Activated gamma-delta T cell treated with Interleukin-2 at 50 U/mL for 16 hours (primary cell): ENCODE measurements around the gene GLTP.
A peak's percentile ranks its signal among the peaks of the same experiment; 100 is the strongest.
"Not testable (repeated sequence)": the region's sequence is repeated elsewhere in the genome, so short reads cannot be mapped to it uniquely, and the experiment has no call there.

Experiments
- DNase-seq: peaks from one replicate; pipeline ENCODE4 v3.0.0-alpha.2; 2020

GLTP gene

GRCh38 chr12:109876406-109876805 is 3.9 kb downstream of the GLTP start:
- DNase-seq, result no peak

DNA sequence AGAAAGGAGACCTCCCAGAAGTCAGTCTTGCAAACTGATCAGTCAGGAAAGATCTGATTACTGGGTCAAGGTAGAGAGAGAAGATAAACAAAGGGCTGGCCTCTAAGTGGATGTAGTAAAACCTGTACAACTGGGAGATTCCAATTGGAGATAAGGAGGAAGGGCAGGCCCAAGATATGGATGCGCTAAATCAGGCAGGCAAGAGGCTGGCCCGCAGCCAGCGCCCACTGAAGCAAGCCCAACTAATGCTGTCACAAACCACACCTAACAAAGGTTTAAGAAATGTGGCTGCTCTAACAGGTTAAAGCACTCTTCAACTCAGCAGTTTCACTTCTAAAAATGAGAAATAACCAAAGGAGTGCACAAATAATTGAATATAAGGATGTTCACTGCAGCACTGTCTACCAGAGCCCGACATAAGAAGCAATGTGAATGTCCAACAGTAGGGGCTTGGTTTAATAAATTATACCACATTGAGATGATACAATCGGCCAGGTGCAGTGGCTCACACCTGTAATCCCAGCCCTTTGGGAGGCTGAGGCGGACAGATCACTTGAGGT is 4.7 kb downstream of the GLTP start:
- no peak for DNase-seq

- DNase-seq, result no peak
Measured at GRCh38 chr12:109873653-109874052, 6.7 kb downstream of the GLTP start.

GRCh38 chr12:109871668-109872314 is 8.6 kb downstream of the GLTP start:
- DNase-seq, result no peak

DNA sequence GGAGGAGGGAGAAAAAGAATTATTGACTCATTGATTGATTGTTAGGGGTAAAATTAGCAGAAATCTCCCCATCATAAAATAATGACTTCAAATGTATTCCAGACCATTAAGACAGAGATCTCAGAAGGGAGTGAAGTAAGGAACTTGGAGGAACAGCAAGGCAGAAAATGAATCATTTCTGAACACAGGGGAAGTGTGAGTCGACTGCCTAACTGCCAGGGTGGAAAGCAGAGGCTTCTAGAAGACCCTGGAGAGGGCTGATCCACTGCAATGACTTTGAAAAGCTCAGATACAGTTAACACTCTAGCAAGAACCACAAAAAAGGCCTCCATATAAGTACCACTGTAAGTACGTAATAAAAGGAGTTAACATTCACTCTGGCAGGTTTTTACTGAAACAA is 9.7 kb downstream of the GLTP start:
- no peak for DNase-seq

DNA sequence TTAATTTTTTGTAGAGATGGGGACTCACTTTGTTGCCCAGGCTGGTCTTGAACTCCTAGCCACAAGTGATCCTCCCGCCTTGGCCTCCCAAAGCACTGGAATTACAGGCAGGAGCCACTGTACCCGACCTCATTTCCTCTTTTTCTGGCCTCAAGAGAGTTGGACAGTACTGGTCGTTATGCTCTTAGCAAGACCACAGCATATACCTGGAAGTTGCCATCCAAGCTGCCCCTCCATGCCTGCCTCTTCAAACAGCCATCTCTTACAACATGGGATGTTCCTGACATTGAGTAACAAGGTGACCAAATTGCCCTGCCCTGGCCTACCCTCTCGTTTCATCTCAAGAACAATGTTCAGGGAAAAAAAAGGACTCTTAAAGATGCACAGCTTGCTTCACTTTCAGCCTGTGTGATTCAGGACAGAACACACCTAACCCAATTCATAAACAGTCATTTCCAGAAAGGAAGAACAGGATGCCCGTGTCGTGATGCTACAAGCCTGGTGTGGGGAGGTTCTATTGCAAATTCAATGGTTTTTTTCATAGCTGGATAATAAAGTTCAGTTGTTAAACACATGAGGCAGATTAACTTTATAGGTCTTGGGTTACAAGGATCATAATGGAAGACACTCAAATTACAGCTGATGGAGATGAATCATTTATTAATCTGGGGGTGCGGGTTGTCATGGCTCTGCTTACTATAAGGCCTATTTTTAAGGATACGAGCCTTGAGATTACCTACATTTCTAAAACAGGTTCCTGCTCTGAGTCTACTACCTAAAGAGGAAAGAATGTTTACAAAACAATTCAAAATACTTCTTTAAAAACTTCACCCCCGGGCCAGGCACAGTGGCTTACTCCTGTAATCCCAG is 11.9 kb downstream of the GLTP start:
- no peak for DNase-seq

- no peak for DNase-seq
Measured at GRCh38 chr12:109864916-109865315, 15.4 kb downstream of the GLTP start.

DNA sequence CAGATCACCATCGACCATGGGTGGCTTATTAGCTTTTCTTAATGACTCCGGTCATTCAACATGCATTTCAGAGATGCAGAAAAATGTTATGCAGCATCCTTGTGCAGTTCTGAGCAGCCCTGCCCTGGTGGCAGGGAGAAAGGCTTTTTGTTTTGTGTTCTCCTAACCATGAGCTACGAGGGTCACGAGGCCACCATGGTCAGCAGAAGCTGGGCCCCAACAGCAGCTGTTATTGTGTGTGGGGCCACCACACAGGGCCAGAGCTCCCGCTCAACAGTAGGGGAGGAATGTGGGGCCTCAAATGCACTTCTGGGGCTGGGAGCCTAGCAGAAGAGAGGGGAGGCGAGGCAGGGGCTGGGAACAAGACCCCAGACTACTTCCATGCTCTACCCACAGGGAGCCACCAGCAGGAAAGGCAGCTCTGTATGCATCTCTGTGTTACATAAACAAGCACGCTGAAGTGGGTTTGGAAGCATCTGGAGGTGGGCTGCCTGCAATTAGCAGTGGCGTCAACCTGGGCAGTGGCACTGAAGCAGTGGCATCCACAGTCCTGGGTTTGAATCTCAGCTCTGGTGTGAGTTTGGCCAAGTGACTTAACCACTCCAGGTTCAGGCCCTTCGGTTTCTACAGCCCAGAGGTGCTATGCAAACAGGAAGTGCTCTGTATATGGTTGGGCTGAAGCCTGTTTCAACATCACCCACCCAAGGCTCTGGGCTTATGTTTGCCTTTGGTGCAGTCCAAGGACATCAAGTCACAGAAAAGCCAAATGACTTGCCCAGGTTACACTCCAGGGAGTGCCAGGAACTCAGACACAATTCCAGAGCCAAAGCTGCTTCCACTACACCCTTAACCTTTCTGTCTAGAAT is 16.3 kb downstream of the GLTP start:
- DNase-seq, result peak; percentile 16

DNA sequence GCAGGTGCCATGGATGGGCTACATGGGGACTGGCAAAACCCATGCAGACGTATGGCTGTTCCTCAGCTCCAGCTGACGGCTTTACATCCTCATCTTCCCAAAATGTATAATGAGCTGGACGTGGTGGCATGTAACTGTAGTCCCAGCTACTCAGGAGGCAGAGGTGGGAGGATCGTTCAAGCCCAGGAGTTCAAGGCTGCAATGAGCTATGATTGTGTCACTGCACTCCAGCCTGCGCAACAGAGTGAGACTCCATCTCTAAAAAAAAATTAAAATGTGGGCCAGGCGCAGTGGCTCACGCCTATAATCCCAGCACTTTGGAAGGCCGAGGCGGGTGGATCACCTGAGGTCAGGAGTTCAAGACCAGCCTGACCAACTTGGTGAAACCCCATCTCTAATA is 17.9 kb downstream of the GLTP start:
- DNase-seq, result not testable (repeated sequence)

DNA sequence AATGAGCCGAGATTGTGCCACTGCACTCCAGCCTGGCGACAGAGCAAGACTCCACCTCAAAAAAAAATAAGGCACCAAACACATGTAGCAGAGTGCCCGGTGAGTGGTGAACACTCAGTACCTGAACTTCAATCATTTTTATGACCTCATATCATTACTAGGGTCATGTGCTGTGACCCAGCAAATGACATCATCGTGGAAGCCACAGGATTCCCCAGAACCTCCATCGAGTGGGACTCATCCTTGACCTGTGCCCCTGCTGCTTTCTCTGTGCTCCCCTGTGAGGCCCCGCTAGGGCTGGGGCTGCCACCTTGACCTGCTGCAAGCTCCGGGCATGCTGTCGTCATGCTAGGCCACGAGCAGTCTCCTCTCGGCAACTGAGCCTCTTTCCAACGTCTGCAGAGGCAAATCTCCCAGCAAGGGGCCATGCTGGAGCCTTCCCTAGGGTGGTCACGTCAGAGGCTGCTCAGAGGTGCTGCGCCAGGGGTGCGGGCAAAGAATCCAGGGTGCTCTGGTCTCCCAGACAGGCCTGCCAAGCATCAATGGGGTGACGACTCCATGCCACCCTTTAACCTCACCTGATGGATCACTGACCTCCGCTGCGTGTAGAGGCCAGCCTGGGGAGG is 18.5 kb downstream of the GLTP start:
- no peak for DNase-seq

DNA sequence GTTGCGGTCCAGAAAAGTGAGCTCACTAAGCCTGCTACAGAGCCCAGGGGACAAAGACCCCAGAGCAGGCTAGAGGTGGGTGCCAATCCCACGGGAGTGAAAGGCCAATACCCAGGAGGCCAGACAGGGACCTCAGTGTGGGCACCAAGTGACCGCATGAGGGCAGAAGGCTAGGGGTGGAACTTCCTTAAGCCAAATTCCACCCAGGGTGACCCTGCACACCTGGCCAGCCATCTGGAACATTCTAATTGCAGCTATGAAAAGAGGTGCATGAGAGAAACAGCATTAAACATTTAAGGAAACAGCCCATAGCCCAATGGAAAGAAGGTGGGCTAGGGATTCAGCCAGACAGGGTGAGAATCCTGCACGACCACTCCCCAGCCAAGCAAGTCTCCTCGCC is 19.4 kb downstream of the GLTP start:
- DNase-seq, result no peak

- DNase-seq, result no peak
Measured at GRCh38 chr12:109858764-109859163, 21.6 kb downstream of the GLTP start.

DNA sequence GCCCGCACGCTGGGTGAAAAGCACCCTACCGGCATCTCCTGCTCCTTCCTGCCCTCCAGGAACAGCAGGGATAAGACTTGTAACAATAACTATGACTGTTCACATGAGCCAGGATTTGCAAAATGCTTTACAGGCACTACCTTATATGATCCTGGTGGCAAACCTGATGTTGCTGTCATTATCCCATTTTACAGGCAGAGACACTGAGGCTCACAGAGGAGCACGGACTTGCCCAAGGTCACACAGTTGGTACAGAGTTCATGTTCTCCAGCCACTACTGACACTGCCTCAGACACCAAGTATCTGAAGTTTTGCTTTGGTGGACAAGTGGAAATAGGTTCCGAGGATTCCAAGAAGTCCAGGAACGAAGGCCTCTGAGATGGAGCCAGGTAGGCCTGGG is 22.6 kb downstream of the GLTP start:
- DNase-seq, result no peak

- DNase-seq, result no peak
Measured at GRCh38 chr12:109855377-109855776, 25.0 kb downstream of the GLTP start.

DNA sequence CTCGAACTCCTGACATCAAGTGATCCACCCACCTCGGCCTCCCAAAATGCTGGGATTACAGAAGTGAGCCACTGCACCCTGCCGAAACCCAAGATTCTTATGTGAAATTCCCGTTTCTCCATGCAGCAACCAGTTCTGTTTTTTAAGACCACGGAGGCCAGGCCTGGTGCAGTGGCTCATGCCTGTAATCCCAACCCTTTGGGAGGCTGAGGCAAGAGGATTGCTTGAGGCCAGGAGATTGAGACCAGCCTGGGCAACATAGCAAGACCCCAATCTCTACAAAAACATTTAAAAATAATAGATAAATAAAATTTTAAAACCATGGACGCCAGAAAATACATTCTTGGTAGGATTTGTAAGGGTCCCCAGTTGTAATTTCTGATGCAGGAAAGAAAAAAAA is 29.8 kb downstream of the GLTP start:
- DNase-seq, result not testable (repeated sequence)

- no peak for DNase-seq
Measured at GRCh38 chr12:109847142-109847735, 33.1 kb downstream of the GLTP start.

GRCh38 chr12:109845824-109846205 is 34.5 kb downstream of the GLTP start:
- no peak for DNase-seq

- peak; percentile 90 for DNase-seq
Measured at GRCh38 chr12:109844983-109845823, 35.1 kb downstream of the GLTP start.

DNA sequence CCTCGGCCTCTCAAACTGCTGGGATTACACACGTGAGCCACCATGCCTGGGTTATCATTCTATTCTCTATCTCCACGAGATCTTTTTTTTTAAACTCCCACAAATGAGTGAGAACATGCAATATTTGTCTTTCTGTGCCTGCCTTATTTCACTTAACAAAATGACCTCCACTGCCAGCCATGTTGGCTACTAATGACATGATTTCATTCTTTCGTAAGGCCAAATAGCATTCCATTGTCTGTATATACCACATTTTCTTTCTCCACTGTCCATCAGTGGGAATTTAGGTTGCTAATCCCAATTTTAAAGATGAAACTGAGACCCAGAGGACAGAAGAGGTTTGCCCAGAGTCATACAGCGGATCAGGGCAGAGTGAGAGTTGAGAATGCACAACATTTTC is 36.2 kb downstream of the GLTP start:
- DNase-seq, result no peak

- no peak for DNase-seq
Measured at GRCh38 chr12:109842021-109842420, 38.3 kb downstream of the GLTP start.

DNA sequence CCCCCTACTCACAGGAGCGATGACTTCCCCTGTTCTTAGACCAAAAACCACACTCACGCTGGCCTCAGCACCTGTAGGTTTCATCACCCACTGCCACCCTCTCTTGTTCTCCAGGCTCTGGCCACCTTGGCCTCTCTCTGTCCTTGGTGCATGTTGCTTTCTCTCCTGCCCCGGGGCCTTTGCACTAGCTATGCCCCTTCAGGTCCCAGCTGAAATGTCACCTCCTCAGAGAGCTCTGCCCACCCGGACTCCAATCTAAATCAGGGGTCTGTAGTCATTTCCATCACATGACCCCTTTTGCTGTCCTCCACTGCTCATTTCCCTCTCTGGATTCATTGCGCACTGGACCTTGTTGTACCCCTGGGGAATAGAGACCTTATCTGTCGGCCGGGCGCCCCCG is 39.0 kb downstream of the GLTP start:
- DNase-seq, result no peak
